ENCODE data around the gene BTBD18. TPM values are rescaled to one million over a fixed set of nuclear protein-coding genes. Genes with fewer than 3 reads are reported as not detected.
"Not testable (repeated sequence)": the region's sequence is repeated elsewhere in the genome, so short reads cannot be mapped to it uniquely, and the experiment has no call there.

Gene BTBD18
- total RNA-seq, 3 donors from 2014 or later = not detected

- TF ChIP-seq POLR2AphosphoS5 (IDR thresholded peaks at IDR 0.05) (peak; percentile 54 to 72 (median 63)), POLR2A (IDR thresholded peaks at IDR 0.05) (no peak)
- H3K4me3 ChIP-seq = peak within 1 kb of the TSS; percentile 92 to 99 (median 98)
- peaks cover 4 to 5% of the 10 kb centered on the region in 2 donors for H3K4me1 ChIP-seq
- peak within 1 kb of the TSS; percentile 95 for H3K27ac ChIP-seq
- DNase-seq (ENCODE audit: low spot score in 2 of 2) = peak; percentile 80 to 89
- no peaks in the 10 kb centered on the region for H3K36me3 ChIP-seq
- intact Hi-C loops (cut with DNase I; ENCODE audit: low total_unique reads) = no loop called here
- no peaks in the 10 kb centered on the region for H3K27me3 ChIP-seq
- H3K9me3 ChIP-seq = no peaks in the 10 kb centered on the region
Measured at GRCh38 chr11:57711414-57712255, 40.0 kb downstream of the BTBD18 start, which contains the start of gene MED19. Gene MED19 (minus strand): TSS chr11:57712215. CDS start chr11:57712179, 36 bp downstream.

GRCh38 chr11:57709802-57710367, 41.7 kb downstream of the BTBD18 start:
- Histone ChIP-seq H3K9me3 (no peaks in the 10 kb centered on the region), H3K4me1 (peaks cover 4 to 5% of the 10 kb centered on the region in 2 donors), H3K4me3 (no peak overlapping the region), H3K36me3 (no peaks in the 10 kb centered on the region), H3K27ac (no peak overlapping the region), H3K27me3 (no peaks in the 10 kb centered on the region)
- intact Hi-C loops (cut with DNase I; ENCODE audit: low total_unique reads) = no loop called here
- DNase-seq (ENCODE audit: low spot score in 2 of 2) = no peak
- TF ChIP-seq POLR2A (IDR thresholded peaks at IDR 0.05) = no peak
- TF ChIP-seq CTCF (IDR thresholded peaks at IDR 0.05) = no peak
- TF ChIP-seq POLR2AphosphoS5 (IDR thresholded peaks at IDR 0.05) = no peak

- H3K4me3 ChIP-seq; H3K4me1 ChIP-seq; DNase-seq (ENCODE audit: low spot score in 2 of 2); H3K36me3 ChIP-seq; intact Hi-C loops (cut with DNase I; ENCODE audit: low total_unique reads); H3K9me3 ChIP-seq; H3K27ac ChIP-seq; H3K27me3 ChIP-seq: not testable (repeated sequence)
Measured at GRCh38 chr11:57705432-57705831, 46.2 kb downstream of the BTBD18 start.

- no peaks in the 10 kb centered on the region for H3K27me3 ChIP-seq
- H3K27ac ChIP-seq = no peak overlapping the region
- intact Hi-C loops (cut with DNase I; ENCODE audit: low total_unique reads) = no loop called here
- DNase-seq (ENCODE audit: low spot score in 2 of 2) = no peak
- H3K4me3 ChIP-seq = no peak overlapping the region
- TF ChIP-seq POLR2AphosphoS5 (IDR thresholded peaks at IDR 0.05) = no peak
- TF ChIP-seq CTCF (IDR thresholded peaks at IDR 0.05) = no peak
- TF ChIP-seq POLR2A (IDR thresholded peaks at IDR 0.05) = no peak
- H3K4me1 ChIP-seq = no peaks in the 10 kb centered on the region
- H3K9me3 ChIP-seq = no peaks in the 10 kb centered on the region
- H3K36me3 ChIP-seq = no peaks in the 10 kb centered on the region
Measured at GRCh38 chr11:57704932-57705331, 46.7 kb downstream of the BTBD18 start.

- TF ChIP-seq POLR2AphosphoS5 (IDR thresholded peaks at IDR 0.05) (no peak), POLR2A (IDR thresholded peaks at IDR 0.05) (no peak), CTCF (IDR thresholded peaks at IDR 0.05) (no peak)
- no peak for DNase-seq (ENCODE audit: low spot score in 2 of 2)
- Histone ChIP-seq H3K4me1 (no peaks in the 10 kb centered on the region), H3K27ac (no peak overlapping the region), H3K9me3 (no peaks in the 10 kb centered on the region), H3K36me3 (no peaks in the 10 kb centered on the region), H3K27me3 (no peaks in the 10 kb centered on the region), H3K4me3 (no peak overlapping the region)
- intact Hi-C loops (cut with DNase I; ENCODE audit: low total_unique reads) = no loop called here
Measured at GRCh38 chr11:57703341-57703740, 48.3 kb downstream of the BTBD18 start.

GRCh38 chr11:57700425-57700824, 51.2 kb downstream of the BTBD18 start:
- TF ChIP-seq POLR2A (IDR thresholded peaks at IDR 0.05) (no peak), CTCF (IDR thresholded peaks at IDR 0.05) (no peak), POLR2AphosphoS5 (IDR thresholded peaks at IDR 0.05) (no peak)
- DNase-seq (ENCODE audit: low spot score in 2 of 2) = no peak
- Histone ChIP-seq H3K36me3 (peaks cover 5% of the 10 kb centered on the region), H3K27me3 (no peaks in the 10 kb centered on the region), H3K9me3 (no peaks in the 10 kb centered on the region), H3K4me3 (no peak overlapping the region), H3K4me1 (no peaks in the 10 kb centered on the region), H3K27ac (no peak overlapping the region)
- intact Hi-C loops (cut with DNase I; ENCODE audit: low total_unique reads) = no loop called here
